HUES6 (cell line): ENCODE measurements around the gene EFNB2.

Experiments used
- H3K27ac ChIP-seq: 2 replicates; pipeline ENCODE4 v1.7.0; 2013; ENCODE audit warnings: low read depth, mild to moderate bottlenecking, low read length, inconsistent platforms
- H3K27me3 ChIP-seq: 2 replicates; pipeline ENCODE4 v1.6.1; 2013; ENCODE audit warnings: low read length; ENCODE audit not compliant: control insufficient read depth, insufficient read depth
- H3K36me3 ChIP-seq: 2 replicates; pipeline ENCODE4 v1.6.1; 2013; ENCODE audit warnings: low read length; ENCODE audit not compliant: control insufficient read depth, insufficient read depth
- H3K4me1 ChIP-seq: 2 replicates; pipeline ENCODE4 v1.6.1; 2013; ENCODE audit warnings: low read length; ENCODE audit not compliant: control insufficient read depth, insufficient read depth
- H3K4me3 ChIP-seq: 2 replicates; pipeline ENCODE4 v1.5.1; 2013; ENCODE audit warnings: low read depth, low read length
- H3K9ac ChIP-seq: one replicate; pipeline ENCODE4 v1.6.1; 2013; ENCODE audit warnings: mild to moderate bottlenecking, low read length
- H3K9me3 ChIP-seq: 2 replicates; pipeline ENCODE4 v1.6.1; 2013; ENCODE audit warnings: low read depth, low read length; ENCODE audit not compliant: control insufficient read depth, insufficient read depth

The EFNB2 gene

GRCh38 chr13:106440866-106441265 lies 94.6 kb downstream of the EFNB2 start:
- H3K9ac ChIP-seq: no peak overlapping the region

More at GRCh38 chr13:106440866-106441265, 94.6 kb downstream of the EFNB2 start:
- Histone ChIP-seq H3K27ac (no peak overlapping the region), H3K4me1 (peaks cover 8% of the 10 kb centered on the region; the same call in 1 of the 2 replicates), H3K27me3 (no peaks in the 10 kb centered on the region), H3K9me3 (no peaks in the 10 kb centered on the region), H3K4me3 (no peak overlapping the region), H3K36me3 (no peaks in the 10 kb centered on the region)
